IPS-18c (cell line): Measurements from ENCODE around the gene SIGLEC11.

ENCODE experiments used
- H3K4me3 ChIP-seq: 2 replicates; pipeline ENCODE4 v1.7.0; 2013; ENCODE audit warnings: low read depth, mild to moderate bottlenecking, low read length, moderate library complexity; ENCODE audit not compliant: insufficient read depth
- H3K9me3 ChIP-seq: one replicate; pipeline ENCODE4 v1.6.1; 2013; ENCODE audit warnings: mild to moderate bottlenecking, low read length, moderate library complexity; ENCODE audit not compliant: control insufficient read depth, insufficient read depth

SIGLEC11 gene

DNA sequence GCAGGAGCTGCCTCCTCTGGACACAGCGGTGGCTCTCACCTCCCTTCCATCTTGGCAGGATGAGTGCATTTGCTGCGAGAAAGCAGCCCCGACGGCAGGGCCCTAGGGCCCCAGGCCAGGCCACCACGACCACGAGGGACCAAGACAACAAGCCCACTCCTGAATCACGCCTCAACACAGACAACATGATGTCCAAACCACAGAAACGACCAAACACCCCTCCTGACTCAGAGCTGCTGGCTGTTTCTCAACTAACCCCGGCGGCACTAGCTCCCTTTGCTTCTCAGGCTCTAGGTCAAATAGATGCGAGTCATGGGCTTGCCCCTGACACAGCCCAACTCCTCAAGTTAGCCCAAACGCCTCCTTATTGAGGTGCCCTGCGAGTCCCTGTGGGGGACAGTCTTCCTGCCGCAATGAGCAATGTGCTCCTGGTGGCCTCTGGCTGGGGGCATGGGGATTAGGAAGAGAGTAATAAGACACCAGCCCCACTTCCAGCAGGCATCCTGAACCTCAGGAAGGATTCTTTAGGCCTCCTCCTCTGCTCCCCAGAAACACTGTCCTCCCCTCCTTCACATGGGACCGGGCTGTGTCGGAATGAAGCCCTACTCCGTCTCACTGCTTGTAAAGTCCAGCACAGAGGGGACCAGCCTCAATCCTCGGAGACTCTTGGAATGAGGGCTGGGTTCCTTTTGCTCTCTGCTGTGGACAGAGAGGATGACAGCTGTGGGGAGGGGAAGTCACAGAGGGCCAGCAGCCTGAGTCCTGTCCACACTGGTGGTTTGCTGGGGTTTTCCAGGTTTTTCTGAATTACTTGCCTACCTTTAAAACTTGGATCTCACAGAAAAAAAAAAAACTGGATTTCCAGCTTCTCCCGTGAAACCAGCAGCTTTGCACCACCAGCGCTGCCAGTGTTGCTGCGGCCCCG, 38.8 kb downstream of the SIGLEC11 start:
- Histone ChIP-seq H3K9me3 (no peaks in the 10 kb centered on the region), H3K4me3 (no peak overlapping the region)

GRCh38 chr19:49920624-49921363, 40.2 kb downstream of the SIGLEC11 start:
- Histone ChIP-seq H3K4me3 (no peak overlapping the region), H3K9me3 (peaks cover under 1% of the 10 kb centered on the region)

DNA sequence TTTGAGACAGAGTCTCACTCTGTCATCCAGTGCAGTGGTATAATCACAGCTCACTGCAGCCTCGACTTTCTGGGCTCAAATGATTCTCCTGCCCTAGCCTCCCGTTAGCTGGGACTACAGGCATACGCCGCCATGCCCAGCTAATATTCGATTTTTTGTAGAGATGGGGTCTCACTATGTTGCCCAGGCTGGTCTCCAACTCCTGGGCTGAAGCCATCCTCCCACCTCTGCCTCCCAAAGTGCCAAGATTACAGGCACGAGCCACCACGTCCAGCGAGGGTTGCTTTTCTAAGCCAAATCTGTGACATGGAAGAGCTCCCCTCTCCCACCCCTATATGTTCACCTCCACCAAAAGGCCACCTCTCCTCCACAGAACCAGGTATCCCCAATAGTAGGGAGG, 42.9 kb downstream of the SIGLEC11 start:
- peaks cover 3% of the 10 kb centered on the region for H3K9me3 ChIP-seq
- no peak overlapping the region for H3K4me3 ChIP-seq

- Histone ChIP-seq H3K9me3 (peaks cover 3% of the 10 kb centered on the region), H3K4me3 (no peak overlapping the region)
Observed at GRCh38 chr19:49916839-49917733, 43.9 kb downstream of the SIGLEC11 start.

DNA sequence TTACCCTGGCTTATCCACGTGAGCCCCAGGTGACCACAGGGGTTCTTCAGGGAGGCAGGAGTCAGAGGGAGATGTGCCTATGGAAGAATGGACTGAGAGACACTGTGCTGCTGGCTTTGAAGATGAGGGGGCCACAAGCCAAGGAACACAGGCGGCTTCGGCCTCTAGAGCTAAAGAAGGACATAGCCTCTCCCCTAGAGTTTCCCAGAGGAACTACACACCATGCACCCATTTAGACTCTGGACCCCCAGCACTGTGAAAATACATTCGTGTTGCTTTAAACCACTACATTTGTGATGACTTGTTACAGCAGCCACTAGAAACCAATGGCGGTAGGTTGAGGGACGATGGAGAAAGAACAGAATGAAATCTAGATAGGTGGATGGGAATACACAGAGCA, 45.7 kb downstream of the SIGLEC11 start:
- Histone ChIP-seq H3K9me3 (peaks cover 3% of the 10 kb centered on the region), H3K4me3 (no peak overlapping the region)

DNA sequence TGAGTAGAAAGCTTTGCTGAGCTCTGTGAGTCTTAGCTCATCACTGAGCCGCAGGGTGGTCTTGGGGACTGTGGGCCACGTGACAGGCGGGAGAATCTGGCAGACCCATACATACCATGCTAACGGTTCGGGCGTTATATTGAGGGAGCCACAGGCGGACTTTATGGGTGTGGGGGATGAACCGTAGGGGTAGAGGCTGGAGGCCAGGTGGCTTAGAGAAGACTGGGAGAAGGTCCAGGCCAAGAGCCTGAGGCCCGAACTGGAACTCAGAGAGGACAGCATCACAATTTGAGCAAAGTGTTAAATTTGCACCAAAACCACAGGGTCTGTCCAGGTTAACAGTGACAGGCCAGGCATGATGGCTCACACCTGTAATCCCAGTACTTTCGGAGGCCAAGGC, 47.3 kb downstream of the SIGLEC11 start:
- Histone ChIP-seq H3K4me3 (no peak overlapping the region), H3K9me3 (peaks cover 3% of the 10 kb centered on the region)

- Histone ChIP-seq H3K9me3 (peaks cover 3% of the 10 kb centered on the region), H3K4me3 (no peak overlapping the region)
Observed at GRCh38 chr19:49912965-49913685, 47.8 kb downstream of the SIGLEC11 start.

- peaks cover 3% of the 10 kb centered on the region for H3K9me3 ChIP-seq
- H3K4me3 ChIP-seq = no peak overlapping the region
Observed at GRCh38 chr19:49911381-49912145, 49.4 kb downstream of the SIGLEC11 start.

GRCh38 chr19:49910179-49910578, 50.8 kb downstream of the SIGLEC11 start:
- no peak overlapping the region for H3K4me3 ChIP-seq

GRCh38 chr19:49908480-49909420, 52.2 kb downstream of the SIGLEC11 start:
- Histone ChIP-seq H3K4me3 (no peak overlapping the region), H3K9me3 (no peaks in the 10 kb centered on the region)

More at GRCh38 chr19:49910179-49910578, 50.8 kb downstream of the SIGLEC11 start:
- no peaks in the 10 kb centered on the region for H3K9me3 ChIP-seq

- Histone ChIP-seq H3K4me3 (no peak overlapping the region), H3K9me3 (no peaks in the 10 kb centered on the region)
Observed at GRCh38 chr19:49907745-49908446, 53.1 kb downstream of the SIGLEC11 start.

DNA sequence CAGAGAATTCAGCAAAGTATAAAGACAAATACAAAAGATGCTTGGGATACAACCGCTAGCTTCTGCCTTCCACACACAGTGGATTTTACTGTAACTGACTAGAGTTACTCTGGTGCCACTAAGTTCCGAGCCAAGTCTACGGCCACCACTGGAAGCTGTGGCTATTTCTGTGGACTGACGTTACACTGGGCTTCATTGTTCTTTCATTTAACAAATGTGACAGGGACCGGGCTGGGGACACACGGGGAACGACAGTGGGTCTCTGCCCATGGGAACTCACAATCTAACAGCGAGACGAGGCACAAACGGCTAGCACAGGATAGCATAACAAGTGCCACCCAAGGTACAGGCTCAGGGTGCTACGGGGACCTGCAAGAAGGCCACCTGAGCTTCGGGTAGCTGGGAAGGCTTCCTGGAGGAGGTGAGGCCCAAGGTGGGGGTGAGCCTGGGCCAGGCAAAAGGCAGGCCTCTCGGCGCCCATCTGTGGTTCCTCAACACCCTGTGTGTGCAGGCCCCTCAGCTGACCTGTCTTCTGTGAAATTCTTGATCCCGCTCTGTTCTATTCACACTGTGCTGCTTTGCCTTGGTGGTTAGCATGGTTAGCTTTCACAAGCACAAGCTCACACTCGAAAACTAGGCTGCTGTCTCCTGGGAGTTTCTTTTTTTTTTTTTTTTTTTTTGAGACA, 54.0 kb downstream of the SIGLEC11 start:
- Histone ChIP-seq H3K4me3 (no peak overlapping the region), H3K9me3 (no peaks in the 10 kb centered on the region)

- Histone ChIP-seq H3K9me3 (no peaks in the 10 kb centered on the region), H3K4me3 (no peak overlapping the region)
Observed at GRCh38 chr19:49904136-49904535, 56.8 kb downstream of the SIGLEC11 start.
